HG02884 (cell line): Measurements from ENCODE around the gene MYDGF.
"Not testable (repeated sequence)": the region's sequence is repeated elsewhere in the genome, so short reads cannot be mapped to it uniquely, and the experiment has no call there.

Source experiments
- ATAC-seq: cut with Tn5 transposase; IDR thresholded peaks from one replicate; pipeline ENCODE4 v1.9.1; 2021; ENCODE audit warnings: mild to moderate bottlenecking, moderate library complexity; ENCODE audit not compliant: unreplicated experiment

MYDGF gene

GRCh38 chr19:4701557-4701956 lies 31.4 kb upstream of the MYDGF start:
- ATAC-seq, result no peak

- ATAC-seq, result no peak
Measured at GRCh38 chr19:4700693-4700970, 30.5 kb upstream of the MYDGF start.

- ATAC-seq, result no peak
Measured at GRCh38 chr19:4699826-4700692, 29.9 kb upstream of the MYDGF start.

GRCh38 chr19:4697304-4697703 lies 27.2 kb upstream of the MYDGF start:
- ATAC-seq, result no peak

- ATAC-seq, result no peak
Measured at GRCh38 chr19:4695224-4695731, 25.1 kb upstream of the MYDGF start.

GRCh38 chr19:4694211-4694987 lies 24.3 kb upstream of the MYDGF start:
- ATAC-seq, result no peak

GRCh38 chr19:4693471-4694121 lies 23.5 kb upstream of the MYDGF start:
- no peak for ATAC-seq

- no peak for ATAC-seq
Measured at GRCh38 chr19:4693078-4693350, 22.9 kb upstream of the MYDGF start.

- ATAC-seq, result no peak
Measured at GRCh38 chr19:4692251-4693077, 22.3 kb upstream of the MYDGF start.

- ATAC-seq, result no peak
Measured at GRCh38 chr19:4691373-4691772, 21.2 kb upstream of the MYDGF start.

GRCh38 chr19:4690361-4690760 lies 20.2 kb upstream of the MYDGF start:
- no peak for ATAC-seq

- ATAC-seq, result no peak
Measured at GRCh38 chr19:4689403-4689802, 19.3 kb upstream of the MYDGF start.

GRCh38 chr19:4688587-4688986 lies 18.4 kb upstream of the MYDGF start:
- no peak for ATAC-seq

GRCh38 chr19:4687396-4687795 lies 17.3 kb upstream of the MYDGF start:
- no peak for ATAC-seq

- no peak for ATAC-seq
Measured at GRCh38 chr19:4686700-4687099, 16.6 kb upstream of the MYDGF start.

- ATAC-seq, result no peak
Measured at GRCh38 chr19:4684312-4685095, 14.4 kb upstream of the MYDGF start.

- no peak for ATAC-seq
Measured at GRCh38 chr19:4682417-4683200, 12.5 kb upstream of the MYDGF start.

GRCh38 chr19:4680021-4680420 lies 9.9 kb upstream of the MYDGF start:
- not testable (repeated sequence) for ATAC-seq
